Spleen (tissue), 7 donors: ENCODE measurements around the gene UBE3B.

Source experiments
- POLR2A ChIP-seq, 3 donors: fragments of 450-650 bp; IDR thresholded peaks; one replicate each; pipeline ENCODE4 v1.5.1; 2017; ENCODE audit warnings: antibody characterized with exemption in 3 of 3, mild to moderate bottlenecking in 1 of 3
- TF ChIP-seq, protein P1 (sequence below), 11 experiments: fragments of 200-600 bp in 7 of 11; fragments of 450-650 bp in 4 of 11; sonication (generic) in 4 of 11; IDR thresholded peaks in 8 of 11; conservative IDR thresholded peaks in 3 of 11; 1 replicate in 7 of 11; 2 replicates in 4 of 11; pipeline versions ENCODE4 v1.4.0 to v1.8.0; 2016 to 2021; ENCODE audit warnings: antibody characterized with exemption in 11 of 11, inconsistent platforms in 4 of 11, mild to moderate bottlenecking in 1 of 11
- donor health status: DM: no; HTN: no; CAD: no; lungs with moderate emphysema.
- donor health status: DM: no; HTN: no; CAD: no.
- donor health status: DM: no; HTN: no; CAD: no.

DNA sequence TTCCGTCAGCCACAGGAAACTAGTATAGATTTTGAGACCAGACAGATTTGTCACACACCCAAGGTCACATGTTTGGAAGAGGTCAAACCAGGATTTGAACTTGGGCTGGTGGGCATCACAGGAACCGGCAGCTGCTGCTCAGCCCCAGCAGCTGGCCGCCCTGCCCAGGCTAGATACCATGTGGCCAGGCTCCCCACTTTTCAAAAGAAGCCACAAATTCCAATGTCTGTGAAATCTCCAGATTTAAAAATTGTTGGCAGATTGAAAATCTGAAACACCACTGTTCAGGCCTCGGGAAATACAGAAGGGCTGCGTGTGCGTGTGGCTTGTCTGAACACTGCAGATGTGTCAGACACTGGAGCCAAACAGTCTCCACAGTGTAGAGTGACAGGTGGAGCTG lies 65.4 kb downstream of the UBE3B start:
- TF ChIP-seq, protein P1, sequence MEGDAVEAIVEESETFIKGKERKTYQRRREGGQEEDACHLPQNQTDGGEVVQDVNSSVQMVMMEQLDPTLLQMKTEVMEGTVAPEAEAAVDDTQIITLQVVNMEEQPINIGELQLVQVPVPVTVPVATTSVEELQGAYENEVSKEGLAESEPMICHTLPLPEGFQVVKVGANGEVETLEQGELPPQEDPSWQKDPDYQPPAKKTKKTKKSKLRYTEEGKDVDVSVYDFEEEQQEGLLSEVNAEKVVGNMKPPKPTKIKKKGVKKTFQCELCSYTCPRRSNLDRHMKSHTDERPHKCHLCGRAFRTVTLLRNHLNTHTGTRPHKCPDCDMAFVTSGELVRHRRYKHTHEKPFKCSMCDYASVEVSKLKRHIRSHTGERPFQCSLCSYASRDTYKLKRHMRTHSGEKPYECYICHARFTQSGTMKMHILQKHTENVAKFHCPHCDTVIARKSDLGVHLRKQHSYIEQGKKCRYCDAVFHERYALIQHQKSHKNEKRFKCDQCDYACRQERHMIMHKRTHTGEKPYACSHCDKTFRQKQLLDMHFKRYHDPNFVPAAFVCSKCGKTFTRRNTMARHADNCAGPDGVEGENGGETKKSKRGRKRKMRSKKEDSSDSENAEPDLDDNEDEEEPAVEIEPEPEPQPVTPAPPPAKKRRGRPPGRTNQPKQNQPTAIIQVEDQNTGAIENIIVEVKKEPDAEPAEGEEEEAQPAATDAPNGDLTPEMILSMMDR (IDR thresholded peaks at IDR 0.05 in 8 of 11, conservative IDR thresholded peaks at IDR 0.05 in 3 of 11), result no peak
- TF ChIP-seq POLR2A (IDR thresholded peaks at IDR 0.05), result no peak
